SK-N-SH treated with all-trans-retinoic acid at 6 μM for 48 hours (cell line): ENCODE measurements around the gene MVB12B.

Experiments
- ARNTL ChIP-seq: fragments of 450-650 bp; formaldehyde crosslinking; IDR thresholded peaks from 2 replicates; pipeline ENCODE4 v1.5.0; 2020; ENCODE audit warnings: low read depth, mild to moderate bottlenecking, moderate library complexity, borderline replicate concordance
- ZNF8 ChIP-seq: fragments of 450-650 bp; formaldehyde crosslinking; IDR thresholded peaks from 2 replicates; pipeline ENCODE4 v1.5.0; 2020; ENCODE audit warnings: mild to moderate bottlenecking, moderate library complexity
- TF ChIP-seq, protein P1 (sequence below): fragments of 250-450 bp; sonication (Bioruptor Pico); IDR thresholded peaks from 2 replicates; pipeline ENCODE4 v1.5.1; 2021; ENCODE audit warnings: mild to moderate bottlenecking, moderate library complexity
- TF ChIP-seq, protein P2 (sequence below): fragments of 250-450 bp; sonication (Bioruptor Pico); IDR thresholded peaks from 2 replicates; pipeline ENCODE4 v1.8.0; 2021; ENCODE audit warnings: low read depth, mild to moderate bottlenecking, moderate library complexity, borderline replicate concordance

DNA sequence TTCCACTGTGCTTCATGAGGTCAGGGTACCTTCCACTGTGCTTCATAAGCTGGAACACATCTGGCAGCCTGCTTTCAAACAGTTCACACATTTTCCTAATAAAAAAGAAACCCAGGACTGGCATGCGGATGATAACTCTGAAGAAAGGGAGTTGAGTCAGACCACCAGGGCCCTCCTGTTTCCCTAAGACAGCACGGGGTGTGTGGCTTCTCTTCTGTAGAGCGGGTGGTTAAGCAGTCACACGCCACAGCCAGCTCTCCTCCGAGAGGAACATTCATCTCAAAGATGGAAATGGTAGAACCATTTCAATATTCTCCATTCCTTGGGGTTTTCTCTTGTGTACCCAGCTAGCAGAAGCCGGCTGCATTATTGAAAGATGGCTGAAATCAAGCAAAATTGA, 159.0 kb downstream of the MVB12B start:
- TF ChIP-seq ZNF8 (CRISPR knock-in tag) (no peak), ARNTL (CRISPR knock-in tag) (no peak)
- TF ChIP-seq, protein P1, sequence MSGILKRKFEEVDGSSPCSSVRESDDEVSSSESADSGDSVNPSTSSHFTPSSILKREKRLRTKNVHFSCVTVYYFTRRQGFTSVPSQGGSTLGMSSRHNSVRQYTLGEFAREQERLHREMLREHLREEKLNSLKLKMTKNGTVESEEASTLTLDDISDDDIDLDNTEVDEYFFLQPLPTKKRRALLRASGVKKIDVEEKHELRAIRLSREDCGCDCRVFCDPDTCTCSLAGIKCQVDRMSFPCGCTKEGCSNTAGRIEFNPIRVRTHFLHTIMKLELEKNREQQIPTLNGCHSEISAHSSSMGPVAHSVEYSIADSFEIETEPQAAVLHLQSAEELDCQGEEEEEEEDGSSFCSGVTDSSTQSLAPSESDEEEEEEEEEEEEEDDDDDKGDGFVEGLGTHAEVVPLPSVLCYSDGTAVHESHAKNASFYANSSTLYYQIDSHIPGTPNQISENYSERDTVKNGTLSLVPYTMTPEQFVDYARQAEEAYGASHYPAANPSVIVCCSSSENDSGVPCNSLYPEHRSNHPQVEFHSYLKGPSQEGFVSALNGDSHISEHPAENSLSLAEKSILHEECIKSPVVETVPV (CRISPR knock-in tag) = no peak
- TF ChIP-seq, protein P2, sequence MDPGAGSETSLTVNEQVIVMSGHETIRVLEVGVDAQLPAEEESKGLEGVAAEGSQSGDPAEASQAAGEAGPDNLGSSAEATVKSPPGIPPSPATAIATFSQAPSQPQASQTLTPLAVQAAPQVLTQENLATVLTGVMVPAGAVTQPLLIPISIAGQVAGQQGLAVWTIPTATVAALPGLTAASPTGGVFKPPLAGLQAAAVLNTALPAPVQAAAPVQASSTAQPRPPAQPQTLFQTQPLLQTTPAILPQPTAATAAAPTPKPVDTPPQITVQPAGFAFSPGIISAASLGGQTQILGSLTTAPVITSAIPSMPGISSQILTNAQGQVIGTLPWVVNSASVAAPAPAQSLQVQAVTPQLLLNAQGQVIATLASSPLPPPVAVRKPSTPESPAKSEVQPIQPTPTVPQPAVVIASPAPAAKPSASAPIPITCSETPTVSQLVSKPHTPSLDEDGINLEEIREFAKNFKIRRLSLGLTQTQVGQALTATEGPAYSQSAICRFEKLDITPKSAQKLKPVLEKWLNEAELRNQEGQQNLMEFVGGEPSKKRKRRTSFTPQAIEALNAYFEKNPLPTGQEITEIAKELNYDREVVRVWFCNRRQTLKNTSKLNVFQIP (CRISPR knock-in tag) = no peak
